Activated CD4-positive, alpha-beta T cell treated with anti-CD3 and anti-CD28 coated beads, Interleukin-2, Interleukin-4, amounts not matched to agents 100 ng/mL and 50 ng/mL, durations not matched to agents 16 hours and 8 hours (primary cell): ENCODE results near the gene TSPAN31.

ENCODE experiments used
- DNase-seq: peaks from one replicate; pipeline ENCODE4 v3.0.0-alpha.2; 2020; ENCODE audit warnings: low spot score

The TSPAN31 gene

GRCh38 chr12:57722716-57723629 is 21.9 kb upstream of the TSPAN31 start:
- DNase-seq, result no peak

- no peak for DNase-seq
These were observed 21.2 kb upstream of the TSPAN31 start for GRCh38 chr12:57723630-57723962.

GRCh38 chr12:57724003-57724935 is 20.6 kb upstream of the TSPAN31 start:
- no peak for DNase-seq

DNA sequence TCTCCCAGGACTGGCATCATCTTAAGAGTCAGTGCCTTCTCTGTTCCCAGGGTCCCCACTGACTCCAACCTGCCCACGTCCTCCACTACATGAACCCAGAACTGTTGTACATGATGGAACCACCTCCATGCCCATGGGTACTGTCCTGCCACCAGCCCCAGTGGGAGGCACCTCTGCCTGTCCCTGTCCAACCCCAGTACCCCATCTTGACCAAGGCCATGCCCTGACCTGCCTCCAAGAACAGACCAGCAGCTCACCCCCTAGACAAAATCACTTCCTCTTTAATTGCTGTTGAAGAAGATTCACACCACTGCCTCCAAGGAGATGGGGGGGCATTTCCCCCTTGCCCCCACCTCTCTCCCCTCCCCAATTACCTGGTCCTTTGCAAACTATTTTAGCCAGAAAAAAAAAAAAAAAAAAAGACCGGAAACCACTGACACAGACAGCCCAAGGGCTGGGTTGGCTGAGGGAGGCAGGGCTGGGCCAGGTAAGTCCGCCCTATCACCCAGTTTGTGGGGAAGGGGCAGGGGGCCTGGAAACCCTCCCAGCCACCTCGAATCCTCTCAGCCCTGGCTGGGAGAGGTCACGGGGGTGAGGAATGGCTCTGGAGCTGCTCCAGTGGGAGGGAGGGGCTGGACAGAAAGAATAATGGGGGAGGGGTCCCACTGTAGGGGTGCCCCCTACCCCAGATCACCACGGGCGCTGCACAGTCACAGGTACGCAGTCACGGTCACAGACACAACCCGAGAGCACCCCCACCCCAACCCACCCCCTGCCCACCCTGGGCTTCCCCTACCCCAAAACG is 19.7 kb upstream of the TSPAN31 start:
- DNase-seq, result no peak

DNA sequence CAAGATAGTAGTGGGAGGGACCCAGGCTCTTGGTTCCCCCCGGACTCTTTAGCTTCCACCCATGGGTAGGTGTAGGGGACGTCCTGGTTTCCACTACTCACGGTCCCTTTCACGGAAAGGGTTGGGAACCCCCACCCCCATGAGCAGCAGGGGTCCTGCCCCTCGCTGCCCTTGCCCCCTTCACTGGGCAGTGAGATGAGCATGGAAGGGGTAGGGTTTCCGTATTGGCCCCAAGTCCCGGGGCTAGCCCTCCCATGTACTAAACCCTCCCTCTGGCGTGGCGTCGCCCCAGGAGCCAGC is 19.0 kb upstream of the TSPAN31 start:
- no peak for DNase-seq

GRCh38 chr12:57726151-57726883 is 18.5 kb upstream of the TSPAN31 start:
- DNase-seq, result peak; percentile 30

DNA sequence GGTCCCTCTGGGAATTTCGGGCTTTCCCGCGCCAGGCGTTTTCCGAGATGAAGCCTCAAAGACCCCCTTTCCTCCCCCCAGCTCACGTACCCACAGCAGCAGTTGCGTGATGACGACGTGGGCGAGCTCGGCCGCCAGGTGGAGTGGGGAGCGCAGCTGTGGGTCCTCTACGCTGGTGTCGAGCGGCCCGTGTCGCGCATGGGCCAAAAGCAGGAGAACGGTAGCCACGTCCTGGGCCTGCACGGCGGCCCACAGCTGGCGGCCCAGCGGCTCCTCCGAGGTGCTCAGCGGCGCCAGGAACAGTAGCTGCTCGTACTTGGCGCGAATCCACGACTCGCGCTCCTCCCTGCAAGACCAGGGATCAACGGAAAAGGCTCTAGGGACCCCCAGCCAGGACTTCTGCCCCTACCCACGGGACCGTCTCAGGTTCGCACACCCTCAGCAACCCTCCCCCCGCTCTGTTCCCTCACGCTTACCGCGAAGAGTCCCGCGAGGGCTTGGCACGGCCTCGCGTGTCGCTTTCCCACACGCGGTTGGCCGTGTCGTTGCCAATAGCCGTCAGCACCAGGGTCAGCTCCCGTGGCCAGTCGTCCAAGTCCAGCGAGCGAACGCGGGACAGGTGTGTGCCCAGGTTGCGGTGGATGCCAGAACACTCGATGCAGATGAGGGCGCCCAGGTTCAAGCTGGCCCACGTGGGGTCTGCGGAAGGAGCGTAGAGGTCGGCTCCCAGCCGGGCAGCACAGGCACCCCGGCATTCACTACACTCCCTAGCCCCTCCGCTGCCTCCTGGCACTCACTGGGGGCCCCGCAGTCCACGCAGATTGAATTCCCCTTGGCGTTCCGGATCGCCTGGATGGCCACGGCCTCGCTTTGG is 17.7 kb upstream of the TSPAN31 start:
- DNase-seq, result no peak

DNA sequence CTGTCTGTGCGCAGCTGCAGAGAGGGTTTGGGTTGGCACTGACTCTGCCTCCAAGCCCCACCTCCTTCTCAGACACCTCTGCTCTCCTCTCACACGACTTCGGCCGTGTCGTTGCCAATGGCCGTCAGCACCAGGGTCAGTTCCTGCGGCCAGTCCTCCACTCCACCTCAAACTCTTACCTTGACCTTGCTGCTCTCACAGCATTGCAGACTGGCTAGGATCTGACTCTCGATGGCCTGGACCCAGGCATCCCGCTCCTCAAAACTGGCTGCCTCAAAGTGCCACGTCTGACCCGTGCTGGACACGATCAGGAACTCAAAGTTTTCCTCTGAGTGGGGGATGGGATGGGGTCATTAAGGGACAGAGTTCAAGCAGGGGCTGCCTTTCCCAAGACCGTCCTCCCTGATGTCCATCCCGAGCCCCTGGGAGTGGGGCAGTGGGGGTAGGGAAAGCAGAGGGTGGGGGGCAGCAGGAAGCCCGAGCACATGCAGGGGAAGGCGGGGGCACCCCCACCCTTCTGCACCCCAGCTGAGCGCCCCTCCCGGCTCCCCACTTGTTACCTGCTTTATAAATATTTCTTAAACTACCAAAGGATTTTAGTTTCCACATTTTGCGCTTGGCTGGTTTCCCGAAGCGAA is 17.0 kb upstream of the TSPAN31 start:
- DNase-seq, result no peak

DNA sequence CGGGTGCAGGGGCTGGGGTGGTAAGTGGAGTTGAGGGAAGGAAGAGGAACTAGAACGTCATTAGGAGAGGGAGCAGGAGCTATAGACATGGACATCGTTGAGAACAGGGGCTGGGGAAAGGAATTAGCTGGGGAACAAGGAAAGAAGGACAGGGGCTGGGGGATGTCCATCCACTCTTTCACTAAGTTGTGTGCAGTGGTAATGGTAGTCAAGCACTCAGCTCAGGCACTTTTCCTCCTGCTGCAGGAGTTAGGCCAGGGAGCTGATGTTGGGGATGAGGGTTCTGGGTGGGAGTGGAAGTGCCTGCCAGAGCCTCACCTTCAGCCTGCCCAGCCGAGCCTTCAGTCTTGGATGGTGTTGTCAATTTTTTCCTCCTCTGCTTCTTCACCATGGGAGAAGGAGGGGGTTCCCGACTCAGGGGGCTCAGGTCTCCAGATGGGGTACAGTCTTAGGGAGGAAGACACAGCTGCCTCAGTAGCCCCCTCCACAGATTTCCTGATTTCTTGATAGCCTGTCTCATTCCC is 15.5 kb upstream of the TSPAN31 start:
- DNase-seq, result no peak

GRCh38 chr12:57730336-57731067 is 14.3 kb upstream of the TSPAN31 start:
- DNase-seq, result no peak

DNA sequence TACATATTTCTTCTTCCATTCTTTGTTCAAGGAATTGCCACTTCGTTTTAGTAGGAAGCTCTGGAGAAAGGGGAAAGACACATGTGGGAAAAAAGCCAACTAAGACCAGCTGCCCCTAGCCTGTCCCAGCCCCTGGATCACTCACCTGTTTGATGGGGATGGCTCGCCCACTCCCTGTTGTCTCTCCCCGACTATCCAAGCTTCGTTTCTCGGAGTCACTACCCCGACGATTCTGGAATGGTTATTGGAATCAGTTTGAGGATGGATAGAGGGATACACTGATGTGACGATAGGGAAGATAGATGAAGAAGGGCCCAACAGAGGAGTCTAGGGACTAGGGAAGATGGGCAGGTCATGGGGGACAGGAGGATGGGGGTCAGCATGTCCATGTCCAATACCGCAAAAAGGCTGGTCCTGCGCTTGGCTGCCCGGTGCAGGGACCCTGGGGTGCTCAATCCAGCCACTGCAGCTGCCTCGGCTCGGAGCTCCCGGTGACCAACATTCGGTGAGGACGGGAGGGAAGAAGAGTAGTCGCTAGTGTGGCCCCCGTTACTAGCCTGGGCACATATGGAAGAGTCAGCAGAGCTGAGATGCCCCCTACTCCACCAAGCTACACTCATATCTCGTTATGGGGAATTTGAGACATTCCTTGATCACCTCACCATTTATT is 13.3 kb upstream of the TSPAN31 start:
- no peak for DNase-seq

DNA sequence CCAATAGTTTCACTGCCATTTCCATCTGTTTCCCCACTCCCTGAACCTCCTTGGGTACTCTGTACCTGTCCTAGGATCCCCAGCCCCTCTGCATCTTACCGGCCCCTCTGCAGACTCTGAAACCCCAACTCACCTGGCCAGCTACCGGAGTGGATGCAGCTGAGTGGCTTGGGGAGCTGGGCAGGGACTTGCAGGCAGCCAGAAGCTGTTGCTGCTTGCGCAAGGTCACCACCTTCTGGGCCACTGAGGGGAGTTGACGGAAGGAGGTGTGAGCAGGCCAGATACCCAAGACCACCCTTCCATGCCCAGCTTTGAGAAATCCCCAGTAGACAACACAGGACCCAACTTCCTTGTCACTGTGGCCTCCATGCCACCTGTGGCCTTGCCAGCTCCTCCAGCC is 12.6 kb upstream of the TSPAN31 start:
- no peak for DNase-seq

GRCh38 chr12:57732726-57733593 is 11.9 kb upstream of the TSPAN31 start:
- no peak for DNase-seq

- DNase-seq, result no peak
These were observed 10.9 kb upstream of the TSPAN31 start for GRCh38 chr12:57733928-57734327.

DNA sequence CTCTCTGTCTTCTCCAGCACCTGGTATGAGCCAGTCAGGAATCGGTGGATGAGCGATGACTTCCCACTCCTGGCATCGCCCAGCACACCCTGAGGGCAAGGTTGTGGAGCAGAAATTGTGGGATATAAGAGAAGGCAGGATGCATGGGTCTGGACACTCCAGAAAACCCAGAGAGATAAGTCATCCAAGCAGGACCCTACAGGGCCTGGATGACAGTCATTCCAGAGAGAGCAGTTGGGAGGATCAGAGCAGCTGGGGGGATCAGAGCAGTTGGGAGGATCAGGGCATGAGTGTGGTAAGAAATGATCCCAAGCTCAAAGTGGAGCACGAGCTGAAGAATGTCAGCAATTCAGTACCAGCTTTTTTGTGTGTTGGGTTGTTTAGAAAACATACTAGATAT is 10.2 kb upstream of the TSPAN31 start:
- no peak for DNase-seq

DNA sequence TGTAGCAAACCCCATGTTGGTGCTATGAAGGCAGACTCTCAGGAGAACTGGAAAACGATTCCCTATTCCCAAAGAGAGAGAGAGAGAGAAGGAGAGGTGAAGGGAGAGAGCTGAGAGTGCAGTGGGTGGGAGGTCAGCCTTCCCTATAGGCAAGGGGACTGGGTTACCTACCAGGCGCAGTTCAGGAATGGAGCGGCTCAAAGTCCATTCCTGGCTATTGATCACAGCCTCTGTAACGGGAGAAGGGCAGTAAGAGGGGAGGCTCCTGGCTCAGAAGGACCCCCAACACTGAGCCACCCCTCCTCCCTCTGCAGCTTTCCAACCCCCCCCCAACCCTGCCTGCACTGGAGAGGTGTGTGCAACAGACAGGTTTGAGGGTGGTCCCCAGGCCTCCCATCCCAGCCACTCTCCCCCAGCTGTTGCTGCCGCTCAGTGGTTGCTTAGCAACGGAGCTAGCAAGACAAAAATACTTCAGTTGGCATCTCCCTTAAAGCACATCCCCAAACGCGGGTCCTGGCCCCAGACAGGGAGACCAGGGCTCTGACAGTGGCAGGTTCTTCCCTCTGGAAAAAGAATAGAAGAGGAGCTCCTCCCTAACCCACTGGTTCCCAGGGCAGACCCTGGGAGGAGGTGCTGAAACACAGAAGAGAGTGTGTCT is 9.5 kb upstream of the TSPAN31 start:
- DNase-seq, result no peak
